Measurements from ENCODE around the gene KDM2A. TPM values are rescaled to one million over a fixed set of nuclear protein-coding genes. Genes with fewer than 3 reads are reported as not detected.

Gene KDM2A
- polyA plus RNA-seq, 2 of the 4 experiments (the other 2 are of a cell fraction): 34.5 to 42.8 TPM

GRCh38 chr11:67118801-67119584 is at the start of gene KDM2A (continued):
- TF ChIP-seq BCL3 (IDR thresholded peaks at IDR 0.05): no peak
- no peak for TF ChIP-seq EHF (CRISPR knock-in tag; IDR thresholded peaks at IDR 0.05)
- TF ChIP-seq RNF2 (IDR thresholded peaks at IDR 0.05; ENCODE audit: borderline replicate concordance, low read depth): no peak
- TF ChIP-seq PHF8 (IDR thresholded peaks at IDR 0.05; ENCODE audit: borderline replicate concordance, low read depth): peak; percentile 42; the same call in 1 of the 2 replicates
- TF ChIP-seq RFX5 (IDR thresholded peaks at IDR 0.05): no peak
- TF ChIP-seq JUNB (IDR thresholded peaks at IDR 0.05): no peak
- no peak for TF ChIP-seq RCOR1 (IDR thresholded peaks at IDR 0.05; ENCODE audit: low read depth, low read length)
- peak; percentile 45 for TF ChIP-seq POLR2A (IDR thresholded peaks at IDR 0.05; ENCODE audit: low read length)
- no peak for TF ChIP-seq HOXB13 (CRISPR knock-in tag; IDR thresholded peaks at IDR 0.05; ENCODE audit: low read depth)
- no peak for TF ChIP-seq HOXB5 (CRISPR knock-in tag; IDR thresholded peaks at IDR 0.05)
- no peak for TF ChIP-seq KDM1A (IDR thresholded peaks at IDR 0.05; ENCODE audit: low read depth)
- TF ChIP-seq KDM5A (IDR thresholded peaks at IDR 0.05): 0 out of 2 replicates have a peak, but pooled peaks have one; percentile 41
- TF ChIP-seq ZFP36 (IDR thresholded peaks at IDR 0.05; ENCODE audit: borderline replicate concordance, partially characterized antibody): no peak
- no peak for TF ChIP-seq REST (IDR thresholded peaks at IDR 0.05)
- TF ChIP-seq SMC3 (IDR thresholded peaks at IDR 0.05): peak; percentile 64

GRCh38 chr11:67071420-67072284 is 47.4 kb upstream of the KDM2A start:
- Histone ChIP-seq H3K4me2 (peak overlapping the region; percentile 45), H3K27ac (peak overlapping the region; percentile 72 to 83), H3K4me3 (peak overlapping the region; percentile 47), H3K9me3 (no peaks in the 10 kb centered on the region), H3K4me1 (no peaks in the 10 kb centered on the region)
- FAIRE-seq (no peak), DNase-seq (ENCODE audit: low read depth in 1 of 2, low spot score in 1 of 2) (peak; percentile 82 to 94), ATAC-seq (peak; percentile 91 to 92)
- ChIA-PET CTCF (interaction anchor here (0.6 to 4.8 kb wide), 11 partner anchors 10 to 245 kb away, joined by 3 to 33 read pairs (median 3); no protein-coding TSS in a partner anchor), POLR2A (no interaction called here)
- WGBS (ENCODE audit: missing lambda C conversion rate): 65% methylated on average over 27 of the region's 53 CpGs
- TF ChIP-seq RAD21 (conservative IDR thresholded peaks at IDR 0.05 in 1 of 2, IDR thresholded peaks at IDR 0.05 in 1 of 2) (peak; percentile 63 to 70), MAX (IDR thresholded peaks at IDR 0.05) (peak; percentile 42; the same call in 1 of the 2 replicates), E2F6 (IDR thresholded peaks at IDR 0.05; ENCODE audit: borderline replicate concordance, low read depth) (no peak), NR3C1 (IDR thresholded peaks at IDR 0.05) (no peak), FOXS1 (CRISPR knock-in tag; IDR thresholded peaks at IDR 0.05) (no peak), SMC3 (IDR thresholded peaks at IDR 0.05) (peak; percentile 76), NPAS2 (CRISPR knock-in tag; IDR thresholded peaks at IDR 0.05; ENCODE audit: borderline replicate concordance) (no peak), CTCF (IDR thresholded peaks at IDR 0.05) (peak; percentile 65), PBX3 (IDR thresholded peaks at IDR 0.05) (no peak), ESRRA (IDR thresholded peaks at IDR 0.05; ENCODE audit: borderline replicate concordance, low read length) (no peak), MYC (IDR thresholded peaks at IDR 0.05; ENCODE audit: borderline replicate concordance, low read length) (no peak)
